ENCODE results near the gene COX17.
A peak's percentile ranks its signal among the peaks of the same experiment; 100 is the strongest.

Gene COX17

GRCh38 chr3:119672776-119673175 lies 4.4 kb downstream of the COX17 start:
- no peak for DNase-seq

- DNase-seq = no peak
Observed at GRCh38 chr3:119669906-119670570, 7.2 kb downstream of the COX17 start.

DNA sequence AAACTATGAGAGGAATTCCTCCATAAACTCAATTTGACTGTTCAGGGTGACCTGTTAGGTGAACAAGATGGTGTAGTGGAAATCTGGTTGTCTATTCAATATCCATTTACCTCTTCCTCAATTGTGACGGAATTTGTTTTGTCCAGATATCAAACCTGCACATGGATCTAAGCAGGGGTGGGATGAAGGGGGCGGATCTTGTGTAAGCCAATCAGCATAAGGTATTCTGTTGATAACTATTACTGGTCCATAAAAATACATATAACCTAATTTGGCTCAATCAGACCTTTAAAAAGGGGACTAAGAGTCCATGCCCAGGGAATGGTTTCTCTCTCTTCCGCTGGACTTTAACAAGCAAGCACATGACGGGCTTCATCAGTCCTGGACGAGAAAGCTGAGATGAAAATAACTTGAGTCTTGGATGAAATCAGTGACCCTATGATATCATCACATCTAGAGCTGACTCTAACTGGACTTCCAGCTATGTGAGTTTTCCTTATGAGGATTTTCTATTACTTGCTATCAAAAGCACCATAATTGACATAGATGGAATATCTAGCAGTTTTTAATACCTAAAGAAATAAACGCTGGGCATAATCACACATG lies 11.1 kb downstream of the COX17 start:
- DNase-seq = no peak

GRCh38 chr3:119664850-119665379 lies 12.3 kb downstream of the COX17 start:
- DNase-seq = peak; percentile 76

- DNase-seq = no peak
Observed at GRCh38 chr3:119664370-119664769, 12.8 kb downstream of the COX17 start.

DNA sequence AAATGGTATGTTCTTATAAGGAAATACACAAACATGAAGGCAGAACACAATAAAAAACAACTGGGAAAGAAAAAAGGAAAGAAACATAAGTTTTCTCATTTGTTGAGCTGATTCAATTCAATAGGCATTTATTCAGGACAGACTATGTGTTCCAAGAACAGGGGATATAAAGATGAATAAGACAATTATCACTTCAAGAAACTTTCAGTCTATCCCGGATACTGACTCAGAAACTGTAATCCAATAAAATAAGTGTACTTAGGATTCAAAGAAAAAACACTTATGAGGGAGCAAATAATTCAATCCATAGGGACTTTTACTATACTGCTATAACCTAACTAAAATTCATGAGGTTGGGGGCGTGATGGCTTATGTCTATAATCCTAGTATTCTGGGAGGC lies 13.3 kb downstream of the COX17 start:
- DNase-seq = no peak

- DNase-seq = no peak
Observed at GRCh38 chr3:119662604-119663373, 14.4 kb downstream of the COX17 start.

GRCh38 chr3:119660474-119661440 lies 16.4 kb downstream of the COX17 start, which contains the start of gene POPDC2:
Gene POPDC2 (minus strand): TSS chr3:119660589. CDS start chr3:119660423, 166 bp downstream.
- no peak for DNase-seq

DNA sequence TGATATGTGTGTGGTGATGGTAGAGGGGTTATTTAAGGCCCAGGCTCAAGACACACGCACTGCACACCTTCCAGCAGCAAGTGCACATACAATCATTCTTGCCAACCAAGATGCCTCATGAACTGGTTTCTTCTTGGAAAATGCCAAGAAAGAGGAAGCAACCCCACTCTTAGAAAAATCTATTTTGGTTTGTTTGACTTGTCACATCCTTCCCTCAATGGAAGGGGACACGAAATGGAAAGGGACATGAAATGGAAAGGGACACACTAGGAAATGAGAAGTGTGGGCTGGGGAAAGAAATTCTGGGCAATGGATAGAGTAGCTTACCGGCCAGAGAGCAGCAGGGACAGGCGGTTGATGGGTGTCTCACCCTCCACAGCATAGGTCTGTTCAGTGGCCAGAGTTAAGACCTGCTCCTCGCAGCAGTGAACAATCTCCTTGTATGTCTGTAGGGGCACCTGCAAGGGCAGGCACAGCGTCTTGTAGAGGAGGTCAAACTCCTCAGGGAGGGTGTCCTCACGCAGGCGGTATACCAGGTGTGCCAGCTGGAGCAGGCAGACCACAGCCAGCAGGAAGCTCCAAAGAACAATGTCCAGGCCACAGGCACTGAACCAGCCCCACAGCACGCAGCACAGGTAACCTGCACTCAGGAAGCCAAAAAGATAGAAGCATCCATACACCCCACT lies 17.5 kb downstream of the COX17 start:
- DNase-seq = no peak

DNA sequence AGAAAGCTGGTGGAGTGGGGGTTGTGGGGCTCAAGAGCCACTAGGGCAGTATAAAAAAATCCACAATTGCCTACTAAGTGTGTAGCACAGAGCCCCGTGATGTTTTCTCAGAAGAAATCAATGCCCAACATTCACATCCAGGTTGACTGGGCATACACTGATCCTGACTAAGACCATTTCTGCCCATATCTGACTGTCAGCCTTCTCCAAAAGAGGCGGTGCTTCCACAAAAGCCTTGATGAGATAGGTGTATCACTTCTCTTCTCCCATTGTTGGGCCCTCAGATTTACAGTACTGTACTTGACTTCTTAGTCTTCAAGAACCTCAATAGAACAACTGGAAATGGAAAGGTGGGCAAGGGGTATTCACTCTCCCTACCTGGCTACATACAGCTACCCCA lies 18.2 kb downstream of the COX17 start:
- DNase-seq = no peak

GRCh38 chr3:119657887-119658702 lies 19.1 kb downstream of the COX17 start:
- no peak for DNase-seq

DNA sequence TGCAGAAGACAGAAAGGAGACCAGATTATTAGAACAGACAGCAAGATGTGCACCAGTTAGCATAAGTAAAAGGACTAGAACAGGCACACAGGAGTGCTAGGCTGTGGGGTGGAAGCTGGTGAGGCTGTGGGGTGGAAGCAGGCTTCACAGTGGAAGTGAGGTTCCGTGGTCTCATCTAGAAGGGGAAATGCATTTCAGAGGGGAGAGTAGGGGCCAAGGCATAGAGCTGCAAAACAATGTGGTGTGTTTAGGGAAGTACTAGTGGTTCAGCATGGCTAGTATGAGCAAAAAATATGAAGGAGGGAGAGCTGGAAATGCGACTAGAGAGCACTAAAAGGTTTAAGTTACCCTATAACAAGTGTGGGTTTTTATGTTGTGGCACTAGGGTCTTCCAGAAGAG lies 23.3 kb downstream of the COX17 start:
- DNase-seq = no peak

DNA sequence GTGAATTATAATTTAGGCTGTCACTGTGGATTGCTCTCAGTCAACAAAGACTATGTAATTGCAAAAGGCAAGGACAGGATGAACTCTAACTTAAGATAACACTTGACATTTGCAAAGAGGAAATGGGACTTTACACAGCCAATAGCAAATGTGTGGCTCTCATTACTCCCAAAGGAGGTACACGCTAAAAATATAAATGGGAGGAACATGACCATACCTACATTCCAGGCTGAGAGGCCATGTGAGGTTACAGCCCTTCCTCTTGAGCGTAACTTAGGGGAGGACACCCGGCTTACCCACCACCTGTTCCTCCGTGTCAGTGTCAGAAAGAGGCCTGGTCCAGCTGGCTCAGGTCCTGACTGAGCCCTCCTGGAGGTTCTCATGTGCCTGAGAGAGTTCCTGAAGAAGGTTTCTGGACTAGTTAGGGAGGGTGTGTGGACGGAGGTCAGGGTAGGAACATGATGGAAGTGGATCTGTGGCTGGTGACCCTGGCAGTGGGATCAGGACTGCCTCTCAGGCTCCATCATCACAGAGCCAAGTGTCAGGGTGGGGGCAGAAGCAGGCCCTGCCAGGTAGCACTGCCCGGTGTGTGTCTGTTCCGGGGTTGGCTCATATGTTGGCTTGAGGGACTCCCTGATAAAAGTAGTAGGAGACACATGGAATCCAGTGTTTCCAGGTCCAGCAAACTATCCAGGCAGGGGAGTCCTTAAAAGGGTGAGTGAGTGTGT lies 24.7 kb downstream of the COX17 start:
- DNase-seq = no peak

DNA sequence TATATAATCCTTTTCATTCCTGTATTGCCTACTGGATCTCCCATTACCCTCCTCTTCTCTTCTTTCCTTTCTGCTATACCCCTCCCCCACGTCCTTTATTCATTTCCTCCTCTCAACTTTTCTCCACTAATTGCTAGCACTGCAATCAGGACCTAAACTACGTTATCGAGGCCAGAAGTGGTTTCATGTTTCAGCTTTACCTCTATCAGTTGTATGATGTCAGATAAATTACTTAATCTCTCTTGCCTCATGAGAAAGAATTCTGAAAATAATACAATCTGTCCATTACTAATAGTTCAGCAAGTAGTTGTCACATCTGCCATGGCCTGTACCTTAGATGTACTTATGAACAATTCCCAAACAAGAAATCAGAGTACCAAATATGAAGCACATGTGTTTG lies 27.4 kb downstream of the COX17 start:
- DNase-seq = no peak

- DNase-seq = no peak
Observed at GRCh38 chr3:119647843-119648575, 29.2 kb downstream of the COX17 start.

GRCh38 chr3:119647171-119647570 lies 30.0 kb downstream of the COX17 start:
- DNase-seq = no peak

DNA sequence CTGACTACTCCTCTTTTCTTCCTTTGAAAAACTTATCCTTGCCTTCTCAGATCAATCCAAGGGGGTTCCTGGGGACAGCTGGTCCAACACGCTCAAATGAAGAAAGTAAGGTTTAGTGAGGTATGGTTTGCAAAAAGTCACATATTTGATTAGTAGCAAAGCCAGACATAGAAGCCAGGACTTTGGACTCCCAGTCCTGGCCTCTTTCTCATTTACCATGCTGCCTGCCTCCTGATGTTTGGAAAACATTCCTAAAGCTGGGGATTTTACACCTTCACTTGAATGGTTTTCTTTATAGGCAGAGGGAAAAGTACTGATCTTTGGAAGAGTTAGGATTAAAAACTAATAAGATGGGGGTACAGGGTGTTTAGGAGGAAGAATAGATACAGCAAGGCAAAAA lies 31.4 kb downstream of the COX17 start:
- no peak for DNase-seq

DNA sequence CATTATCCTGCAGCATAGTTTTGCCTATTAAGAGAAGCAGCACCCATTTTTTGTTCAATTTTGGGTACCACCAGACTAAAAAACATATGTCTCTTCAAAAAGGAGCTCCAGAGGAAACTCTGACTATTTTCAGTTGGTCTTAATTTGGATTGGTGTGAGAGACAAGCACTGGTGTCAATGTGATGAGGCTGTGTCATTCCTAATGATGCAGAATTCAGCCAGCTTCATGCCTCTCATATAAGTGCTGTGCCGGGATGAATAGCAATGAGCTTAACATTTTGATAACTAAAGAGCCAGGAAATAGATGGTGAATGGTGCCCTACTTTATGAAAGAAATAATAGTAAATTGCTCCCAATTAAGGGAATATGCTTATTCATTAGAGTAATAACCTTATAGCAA lies 32.7 kb downstream of the COX17 start:
- no peak for DNase-seq

DNA sequence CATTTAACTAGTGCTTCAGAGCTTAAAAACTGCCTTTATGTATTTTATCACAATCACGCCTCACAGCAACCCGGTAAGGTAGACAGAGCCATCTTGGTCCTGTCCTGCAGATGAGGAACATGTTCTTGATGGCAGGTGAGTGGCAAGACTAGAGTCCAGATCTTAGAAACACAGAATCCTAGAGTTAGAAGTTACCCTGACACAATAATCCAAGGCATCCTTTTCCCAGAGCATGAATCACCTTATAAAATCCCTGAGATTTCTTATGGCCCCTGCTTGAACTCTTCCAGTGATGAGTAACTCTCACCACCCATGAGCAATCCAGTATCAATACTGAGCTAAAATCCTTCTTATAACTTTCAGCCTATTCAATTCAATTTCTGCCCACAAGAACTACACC lies 33.7 kb downstream of the COX17 start:
- peak; percentile 76 for DNase-seq
